Measurements from ENCODE around the gene ITGB8. TPM values are rescaled to one million over a fixed set of nuclear protein-coding genes. Genes with fewer than 3 reads are reported as not detected.

ITGB8 gene
- total RNA-seq (2014; rRNA removed; shearing (Covaris generic)) (9.9 and 11.9 TPM in 2 replicates), polyA plus RNA-seq (2016; fragmentation: Nextera tagmentation; extraction: Ambion mirVana) (3.3 and 3.4 TPM in 2 replicates)

GRCh38 chr7:20330239-20330927 is at the start of gene ITGB8:
ITGB8 (plus strand) TSS chr7:20330900; CDS start chr7:20331807, 907 bp downstream.
- Histone ChIP-seq H2AFZ (peak within 1 kb of the TSS; percentile 98), H3K27ac (peak within 1 kb of the TSS; percentile 83), H3K4me2 (ENCODE audit: unreplicated experiment) (peak within 1 kb of the TSS; percentile 95), H3K4me3 (peak within 1 kb of the TSS; percentile 78), H3K4me1 (ENCODE audit: insufficient read depth) (peaks cover 32% of the 10 kb centered on the region), H4K20me1 (ENCODE audit: insufficient read depth) (no peaks in the 10 kb centered on the region), H3F3A (ENCODE audit: insufficient read depth) (peaks cover 15% of the 10 kb centered on the region), H3K9me3 (ENCODE audit: low read depth) (no peaks in the 10 kb centered on the region), H3K79me2 (ENCODE audit: insufficient read depth) (no peaks in the 10 kb centered on the region), H3K9me2 (ENCODE audit: insufficient read depth) (no peaks in the 10 kb centered on the region), H3K36me3 (ENCODE audit: low read depth) (no peaks in the 10 kb centered on the region), H3K9ac (peak within 1 kb of the TSS; percentile 80), H3K27me3 (replicated peaks; ENCODE audit: insufficient read depth) (no peaks in the 10 kb centered on the region)
- in situ Hi-C loops (cut with MboI) = no loop called here
- WGBS, 2 experiments (ENCODE audit: low coverage in 1 of 2, low lambda C conversion rate in 2 of 2, missing lambda C conversion rate in 2 of 2) = 1% methylated on average over 47 to 50 of the region's 50 CpGs
- TF ChIP-seq EZH2 (IDR thresholded peaks at IDR 0.05; ENCODE audit: insufficient read depth, poor library complexity, severe bottlenecking) (no peak), EZH2phosphoT487 (IDR thresholded peaks at IDR 0.05; ENCODE audit: insufficient read depth, low read depth) (no peak)
- DNase-seq = peak; percentile 99

DNA sequence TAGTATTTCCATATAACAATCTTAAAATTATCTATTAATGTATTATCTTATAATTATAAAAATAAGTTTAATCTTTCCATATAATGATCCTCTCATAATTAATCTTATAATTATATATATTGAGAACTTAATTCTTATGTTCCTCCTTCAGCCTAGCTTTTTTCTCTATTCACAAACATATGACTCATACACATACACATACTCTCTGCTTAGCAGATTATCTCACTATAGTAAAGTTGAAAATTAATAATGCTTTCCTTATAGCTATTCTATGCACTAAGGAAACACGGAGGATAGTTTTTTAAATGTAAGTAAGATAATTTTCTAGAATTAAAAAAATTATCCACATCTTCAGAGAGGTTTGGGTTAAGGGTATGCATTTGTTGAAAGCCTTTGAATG is 47.7 kb upstream of the ITGB8 start:
- Histone ChIP-seq H3K4me1 (ENCODE audit: insufficient read depth) (peaks cover 19% of the 10 kb centered on the region), H3K9me2 (ENCODE audit: insufficient read depth) (no peaks in the 10 kb centered on the region), H3K4me2 (ENCODE audit: unreplicated experiment) (no peak overlapping the region), H3K36me3 (ENCODE audit: low read depth) (no peaks in the 10 kb centered on the region), H3K9me3 (ENCODE audit: low read depth) (no peaks in the 10 kb centered on the region), H4K20me1 (ENCODE audit: insufficient read depth) (no peaks in the 10 kb centered on the region), H3F3A (ENCODE audit: insufficient read depth) (peaks cover 9% of the 10 kb centered on the region; the same call in 1 of the 2 replicates), H3K79me2 (ENCODE audit: insufficient read depth) (no peaks in the 10 kb centered on the region), H3K9ac (no peak overlapping the region), H2AFZ (no peak overlapping the region), H3K27me3 (replicated peaks; ENCODE audit: insufficient read depth) (no peaks in the 10 kb centered on the region), H3K27ac (no peak overlapping the region), H3K4me3 (no peak overlapping the region)
- in situ Hi-C loops (cut with MboI) = no loop called here
- WGBS, 2 experiments (ENCODE audit: low coverage in 1 of 2, low lambda C conversion rate in 2 of 2, missing lambda C conversion rate in 2 of 2) = 73 to 75% methylated on average over 1 of the region's 1 CpG
- peak; percentile 33 for DNase-seq
- TF ChIP-seq EZH2phosphoT487 (IDR thresholded peaks at IDR 0.05; ENCODE audit: insufficient read depth, low read depth) = no peak
- TF ChIP-seq EZH2 (IDR thresholded peaks at IDR 0.05; ENCODE audit: insufficient read depth, poor library complexity, severe bottlenecking) = no peak

DNA sequence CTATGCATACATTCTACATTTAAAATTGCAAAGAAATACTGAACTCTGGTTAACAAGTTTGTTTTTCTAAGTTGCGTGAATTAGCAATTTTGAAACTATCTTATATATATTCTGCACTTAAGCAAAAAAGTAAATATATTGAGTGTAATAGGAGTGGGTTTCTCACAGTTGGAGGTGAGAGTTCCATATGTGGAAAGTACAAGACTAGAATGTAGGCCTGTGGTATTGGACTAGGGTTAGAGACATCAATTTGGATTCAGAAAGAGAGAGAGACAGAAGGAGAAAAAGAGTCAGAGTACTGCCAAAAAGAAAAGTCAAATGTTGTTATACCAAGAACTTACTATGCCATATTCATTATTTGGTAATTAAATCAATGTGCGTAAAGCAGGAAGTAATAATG is 47.3 kb upstream of the ITGB8 start:
- 98 to 99% methylated on average over 2 of the region's 2 CpGs for WGBS, 2 experiments (ENCODE audit: low coverage in 1 of 2, low lambda C conversion rate in 2 of 2, missing lambda C conversion rate in 2 of 2)
- H3K4me3 ChIP-seq = no peak overlapping the region
- no peak overlapping the region for H3K4me2 ChIP-seq (ENCODE audit: unreplicated experiment)
- H3K27ac ChIP-seq = no peak overlapping the region
- H3K4me1 ChIP-seq (ENCODE audit: insufficient read depth) = peaks cover 22% of the 10 kb centered on the region
- H3K79me2 ChIP-seq (ENCODE audit: insufficient read depth) = no peaks in the 10 kb centered on the region
- H3K9me2 ChIP-seq (ENCODE audit: insufficient read depth) = no peaks in the 10 kb centered on the region
- H3K27me3 ChIP-seq (replicated peaks; ENCODE audit: insufficient read depth) = no peaks in the 10 kb centered on the region
- H3K9ac ChIP-seq = no peak overlapping the region
- H3K9me3 ChIP-seq (ENCODE audit: low read depth) = no peaks in the 10 kb centered on the region
- no peaks in the 10 kb centered on the region for H4K20me1 ChIP-seq (ENCODE audit: insufficient read depth)
- no peaks in the 10 kb centered on the region for H3K36me3 ChIP-seq (ENCODE audit: low read depth)
- TF ChIP-seq EZH2 (IDR thresholded peaks at IDR 0.05; ENCODE audit: insufficient read depth, poor library complexity, severe bottlenecking) (no peak), EZH2phosphoT487 (IDR thresholded peaks at IDR 0.05; ENCODE audit: insufficient read depth, low read depth) (no peak)
- peaks cover 9% of the 10 kb centered on the region; the same call in 1 of the 2 replicates for H3F3A ChIP-seq (ENCODE audit: insufficient read depth)
- in situ Hi-C loops (cut with MboI) = no loop called here
- H2AFZ ChIP-seq = no peak overlapping the region
- no peak for DNase-seq

- Histone ChIP-seq H3K4me3 (no peak overlapping the region), H3K27ac (no peak overlapping the region), H3K9me3 (ENCODE audit: low read depth) (no peaks in the 10 kb centered on the region), H3K4me1 (ENCODE audit: insufficient read depth) (peaks cover 22% of the 10 kb centered on the region), H2AFZ (no peak overlapping the region), H3K36me3 (ENCODE audit: low read depth) (no peaks in the 10 kb centered on the region), H3K27me3 (replicated peaks; ENCODE audit: insufficient read depth) (no peaks in the 10 kb centered on the region), H3K9ac (no peak overlapping the region), H3K9me2 (ENCODE audit: insufficient read depth) (no peaks in the 10 kb centered on the region), H3K4me2 (ENCODE audit: unreplicated experiment) (no peak overlapping the region), H3K79me2 (ENCODE audit: insufficient read depth) (no peaks in the 10 kb centered on the region), H4K20me1 (ENCODE audit: insufficient read depth) (no peaks in the 10 kb centered on the region), H3F3A (ENCODE audit: insufficient read depth) (peaks cover 9% of the 10 kb centered on the region; the same call in 1 of the 2 replicates)
- in situ Hi-C loops (cut with MboI) = no loop called here
- TF ChIP-seq EZH2phosphoT487 (IDR thresholded peaks at IDR 0.05; ENCODE audit: insufficient read depth, low read depth) (no peak), EZH2 (IDR thresholded peaks at IDR 0.05; ENCODE audit: insufficient read depth, poor library complexity, severe bottlenecking) (no peak)
- DNase-seq = no peak
- WGBS, 2 experiments (ENCODE audit: low coverage in 1 of 2, low lambda C conversion rate in 2 of 2, missing lambda C conversion rate in 2 of 2) = 94 to 98% methylated on average over 3 of the region's 3 CpGs
Measured at GRCh38 chr7:20284003-20284770, 46.5 kb upstream of the ITGB8 start.

Measured in GM23248 (cell line).